Muscle layer of duodenum (tissue), 2 donors: ENCODE data around the gene SLC35E3.

Source experiments
- H3K27ac ChIP-seq: one replicate; pipeline ENCODE4 v1.7.0; 2013; ENCODE audit warnings: mild to moderate bottlenecking, low read length
- H3K27me3 ChIP-seq: one replicate; pipeline ENCODE4 v1.7.0; 2013; ENCODE audit warnings: low read depth, mild to moderate bottlenecking, control low read depth, low read length
- H3K36me3 ChIP-seq, 2 donors: one replicate each; pipeline ENCODE4 v1.7.0; 2013; ENCODE audit warnings: low read length in 2 of 2, control low read depth in 1 of 2, mild to moderate bottlenecking in 1 of 2; ENCODE audit not compliant: insufficient read depth in 2 of 2, control insufficient read depth in 1 of 2
- H3K4me1 ChIP-seq, 2 donors: one replicate each; pipeline ENCODE4 v1.7.0; 2013; ENCODE audit warnings: low read length in 2 of 2, mild to moderate bottlenecking in 2 of 2, control low read depth in 1 of 2, moderate library complexity in 1 of 2; ENCODE audit not compliant: insufficient read depth in 2 of 2, control insufficient read depth in 1 of 2
- H3K4me3 ChIP-seq, 2 donors: one replicate each; pipeline ENCODE4 v1.7.0; 2013; ENCODE audit warnings: low read length in 2 of 2, low read depth in 1 of 2, mild to moderate bottlenecking in 1 of 2
- H3K9me3 ChIP-seq, 2 donors: one replicate each; pipeline ENCODE4 v1.7.0; 2013; ENCODE audit warnings: low read length in 2 of 2, control low read depth in 1 of 2, mild to moderate bottlenecking in 1 of 2; ENCODE audit not compliant: control insufficient read depth in 1 of 2
- donor health status: healthy.

SLC35E3 gene

GRCh38 chr12:68788554-68789143 lies 42.7 kb downstream of the SLC35E3 start:
- H3K4me3 ChIP-seq, result no peak overlapping the region
- H3K36me3 ChIP-seq, result no peaks in the 10 kb centered on the region
- H3K4me1 ChIP-seq, result no peaks in the 10 kb centered on the region
- no peaks in the 10 kb centered on the region for H3K27me3 ChIP-seq
- no peaks in the 10 kb centered on the region for H3K9me3 ChIP-seq
- no peak overlapping the region for H3K27ac ChIP-seq

- H3K4me3 ChIP-seq, result no peak overlapping the region
- H3K27ac ChIP-seq, result no peak overlapping the region
- no peaks in the 10 kb centered on the region for H3K36me3 ChIP-seq
- H3K4me1 ChIP-seq, result no peaks in the 10 kb centered on the region
- H3K27me3 ChIP-seq, result no peaks in the 10 kb centered on the region
- no peaks in the 10 kb centered on the region for H3K9me3 ChIP-seq
Observed at GRCh38 chr12:68789144-68789878, 43.3 kb downstream of the SLC35E3 start.

GRCh38 chr12:68790081-68790951 lies 44.3 kb downstream of the SLC35E3 start:
- Histone ChIP-seq H3K4me3 (no peak overlapping the region), H3K4me1 (no peaks in the 10 kb centered on the region), H3K27me3 (no peaks in the 10 kb centered on the region), H3K27ac (no peak overlapping the region), H3K9me3 (no peaks in the 10 kb centered on the region), H3K36me3 (no peaks in the 10 kb centered on the region)

GRCh38 chr12:68790952-68791234 lies 44.9 kb downstream of the SLC35E3 start:
- Histone ChIP-seq H3K4me3 (no peak overlapping the region), H3K27ac (no peak overlapping the region), H3K4me1 (no peaks in the 10 kb centered on the region), H3K9me3 (no peaks in the 10 kb centered on the region), H3K36me3 (no peaks in the 10 kb centered on the region), H3K27me3 (no peaks in the 10 kb centered on the region)

- Histone ChIP-seq H3K27me3 (no peaks in the 10 kb centered on the region), H3K36me3 (no peaks in the 10 kb centered on the region), H3K4me3 (no peak overlapping the region), H3K9me3 (no peaks in the 10 kb centered on the region), H3K27ac (no peak overlapping the region), H3K4me1 (no peaks in the 10 kb centered on the region)
Observed at GRCh38 chr12:68791897-68792481, 46.0 kb downstream of the SLC35E3 start.

GRCh38 chr12:68792952-68793351 lies 47.0 kb downstream of the SLC35E3 start:
- Histone ChIP-seq H3K36me3 (no peaks in the 10 kb centered on the region), H3K4me3 (no peak overlapping the region), H3K4me1 (no peaks in the 10 kb centered on the region), H3K9me3 (no peaks in the 10 kb centered on the region), H3K27ac (no peak overlapping the region), H3K27me3 (no peaks in the 10 kb centered on the region)

- H3K9me3 ChIP-seq, result no peaks in the 10 kb centered on the region
- H3K27me3 ChIP-seq, result no peaks in the 10 kb centered on the region
- H3K4me1 ChIP-seq, result no peaks in the 10 kb centered on the region
- H3K4me3 ChIP-seq, result no peak overlapping the region
- no peak overlapping the region for H3K27ac ChIP-seq
- no peaks in the 10 kb centered on the region for H3K36me3 ChIP-seq
Observed at GRCh38 chr12:68793436-68793835, 47.5 kb downstream of the SLC35E3 start.

GRCh38 chr12:68793975-68794652 lies 48.1 kb downstream of the SLC35E3 start:
- Histone ChIP-seq H3K27ac (no peak overlapping the region), H3K4me1 (no peaks in the 10 kb centered on the region), H3K9me3 (no peaks in the 10 kb centered on the region), H3K27me3 (no peaks in the 10 kb centered on the region), H3K36me3 (no peaks in the 10 kb centered on the region), H3K4me3 (no peak overlapping the region)

- Histone ChIP-seq H3K4me1 (no peaks in the 10 kb centered on the region), H3K36me3 (no peaks in the 10 kb centered on the region), H3K27ac (no peak overlapping the region)
Observed at GRCh38 chr12:68794653-68795251, 48.8 kb downstream of the SLC35E3 start.

GRCh38 chr12:68796399-68796798 lies 50.4 kb downstream of the SLC35E3 start:
- H3K27ac ChIP-seq, result no peak overlapping the region
- no peaks in the 10 kb centered on the region for H3K27me3 ChIP-seq
- no peak overlapping the region for H3K4me3 ChIP-seq
- H3K4me1 ChIP-seq, result no peaks in the 10 kb centered on the region
- H3K9me3 ChIP-seq, result no peaks in the 10 kb centered on the region
- H3K36me3 ChIP-seq, result no peaks in the 10 kb centered on the region

More at GRCh38 chr12:68794653-68795251, 48.8 kb downstream of the SLC35E3 start:
- Histone ChIP-seq H3K9me3 (no peaks in the 10 kb centered on the region), H3K27me3 (no peaks in the 10 kb centered on the region), H3K4me3 (no peak overlapping the region)
